Thoracic aorta (tissue), 2 donors: ENCODE data around the gene ZNF669. TPM values are rescaled to one million over a fixed set of nuclear protein-coding genes. Genes with fewer than 3 reads are reported as not detected.

ENCODE experiments used
- ATAC-seq: fragments of 150-250 bp; one replicate; pipeline ENCODE4 v1.8.0; 2017; ENCODE audit warnings: low read depth; ENCODE audit not compliant: insufficient number of reproducible peaks, low FRiP score
- DNase-seq: peaks from one replicate; pipeline ENCODE4 v3.0.0-alpha.2; 2020; ENCODE audit warnings: low spot score
- H3K27ac ChIP-seq, 2 donors: fragments of 200-600 bp; sonication (generic); 1 replicate in 1 of 2; 2 replicates in 1 of 2; pipeline ENCODE4 v1.5.1; 2016; ENCODE audit warnings: mild to moderate bottlenecking in 2 of 2, moderate library complexity in 2 of 2
- H3K27me3 ChIP-seq: fragments of 200-600 bp; sonication (generic); replicated peaks from 2 replicates; pipeline ENCODE4 v1.6.0; 2016; ENCODE audit warnings: mild to moderate bottlenecking; ENCODE audit not compliant: insufficient read depth
- H3K36me3 ChIP-seq: fragments of 200-600 bp; sonication (generic); one replicate; pipeline ENCODE4 v1.5.1; 2016
- H3K4me1 ChIP-seq, 2 donors: fragments of 200-600 bp; sonication (generic); 1 replicate in 1 of 2; 2 replicates in 1 of 2; pipeline versions ENCODE4 v1.5.1 to v1.6.0; 2016; ENCODE audit warnings: low read depth in 2 of 2, mild to moderate bottlenecking in 1 of 2; ENCODE audit not compliant: control insufficient read depth in 1 of 2
- H3K4me3 ChIP-seq: fragments of 200-600 bp; sonication (generic); 2 replicates; pipeline ENCODE4 v1.5.1; 2016; ENCODE audit warnings: mild to moderate bottlenecking
- H3K9me3 ChIP-seq: fragments of 200-600 bp; sonication (generic); 2 replicates; pipeline ENCODE4 v1.5.1; 2016
- CTCF ChIP-seq: fragments of 200-600 bp; sonication (generic); IDR thresholded peaks from one replicate; pipeline ENCODE4 v1.5.1; 2019; ENCODE audit warnings: antibody characterized with exemption
- total RNA-seq, 2 donors: library from RNA; depleted of rRNA; stranded (reverse); fragments of >200 nt; gene quantifications; one replicate each; pipeline versions ENCODE4 v1.1.0 to v1.2.3, GENCODE V29; 2016

Gene ZNF669
- total RNA-seq, 2 donors from 2014 or later = 3.2 to 4.2 TPM

- ATAC-seq = no peak
- peaks cover 2% of the 10 kb centered on the region for H3K9me3 ChIP-seq
- DNase-seq = no peak
- H3K4me1 ChIP-seq = no peaks in the 10 kb centered on the region
- no peak for TF ChIP-seq CTCF
- no peaks in the 10 kb centered on the region for H3K36me3 ChIP-seq
- no peak overlapping the region for H3K4me3 ChIP-seq
- H3K27ac ChIP-seq = no peak overlapping the region
- no peaks in the 10 kb centered on the region for H3K27me3 ChIP-seq
Measured at GRCh38 chr1:247088967-247089366, 15.2 kb downstream of the ZNF669 start.

- no peak overlapping the region for H3K4me3 ChIP-seq
- no peak for TF ChIP-seq CTCF
- no peaks in the 10 kb centered on the region for H3K9me3 ChIP-seq
- H3K4me1 ChIP-seq = no peaks in the 10 kb centered on the region
- no peak overlapping the region for H3K27ac ChIP-seq
- no peak for ATAC-seq
- DNase-seq = no peak
- H3K36me3 ChIP-seq = no peaks in the 10 kb centered on the region
- no peaks in the 10 kb centered on the region for H3K27me3 ChIP-seq
Measured at GRCh38 chr1:247087256-247087655, 16.9 kb downstream of the ZNF669 start.

- H3K9me3 ChIP-seq = no peaks in the 10 kb centered on the region
- H3K4me1 ChIP-seq = no peaks in the 10 kb centered on the region
- DNase-seq (no peak), ATAC-seq (no peak)
- no peak overlapping the region for H3K27ac ChIP-seq
- H3K36me3 ChIP-seq = no peaks in the 10 kb centered on the region
- TF ChIP-seq CTCF = no peak
- no peak overlapping the region for H3K4me3 ChIP-seq
- H3K27me3 ChIP-seq = no peaks in the 10 kb centered on the region
Measured at GRCh38 chr1:247085310-247085709, 18.8 kb downstream of the ZNF669 start.

- no peak for ATAC-seq
- no peaks in the 10 kb centered on the region for H3K4me1 ChIP-seq
- no peaks in the 10 kb centered on the region for H3K9me3 ChIP-seq
- no peak overlapping the region for H3K4me3 ChIP-seq
- H3K27me3 ChIP-seq = no peaks in the 10 kb centered on the region
- no peak for DNase-seq
- H3K27ac ChIP-seq = no peak overlapping the region
- no peaks in the 10 kb centered on the region for H3K36me3 ChIP-seq
- no peak for TF ChIP-seq CTCF
Measured at GRCh38 chr1:247084771-247085170, 19.4 kb downstream of the ZNF669 start.

GRCh38 chr1:247079141-247079874, 24.8 kb downstream of the ZNF669 start:
- Histone ChIP-seq H3K4me3 (peak overlapping the region; percentile 86), H3K4me1 (peaks cover 11 to 15% of the 10 kb centered on the region in 2 donors), H3K36me3 (no peaks in the 10 kb centered on the region), H3K9me3 (no peaks in the 10 kb centered on the region), H3K27ac (no peak overlapping the region), H3K27me3 (no peaks in the 10 kb centered on the region)
- DNase-seq = no peak
- TF ChIP-seq CTCF = no peak
- no peak for ATAC-seq
